Measurements from ENCODE around the gene C1orf174. TPM values are rescaled to one million over a fixed set of nuclear protein-coding genes. Genes with fewer than 3 reads are reported as not detected.

Gene C1orf174
- total RNA-seq, 1 experiment from 2014 or later: 22.1 TPM

GRCh38 chr1:3904843-3905185 lies 4.7 kb upstream of the C1orf174 start:
- Histone ChIP-seq H3K4me3 (no peak overlapping the region), H3K4me1 (replicated peaks; ENCODE audit: insufficient read depth) (no peaks in the 10 kb centered on the region), H4K20me1 (ENCODE audit: insufficient read depth) (peaks cover 6% of the 10 kb centered on the region; the same call in 1 of the 2 replicates), H3K36me3 (ENCODE audit: low read depth) (no peaks in the 10 kb centered on the region), H2AFZ (no peak overlapping the region), H3K27me3 (ENCODE audit: insufficient read depth, low read depth) (no peaks in the 10 kb centered on the region), H3K27ac (no peak overlapping the region), H3K9me3 (ENCODE audit: insufficient read depth, low read depth) (no peaks in the 10 kb centered on the region), H3K4me2 (no peak overlapping the region), H3K9me2 (ENCODE audit: insufficient read depth) (no peaks in the 10 kb centered on the region), H3F3A (ENCODE audit: insufficient read depth, low read depth) (peaks cover 13% of the 10 kb centered on the region; the same call in 1 of the 2 replicates), H3K79me2 (ENCODE audit: low read depth) (peaks cover 2% of the 10 kb centered on the region)
- CTCF ChIA-PET: no interaction called here
- DNase-seq: no peak
- POLR2A ChIA-PET (ENCODE audit: unreplicated experiment): no interaction called here
- TF ChIP-seq EZH2 (IDR thresholded peaks at IDR 0.05; ENCODE audit: low read depth) (no peak), CTCF (conservative IDR thresholded peaks at IDR 0.05) (no peak)
- no TSS peak for BruUV-seq (replicated peaks)
- intact Hi-C loops (cut with micrococcal nuclease; ENCODE audit: unreplicated experiment): loop anchor here (10.0 kb wide), 1 partner anchor 110 kb away; the partner anchor contains the start of gene LRRC47

- Histone ChIP-seq H2AFZ (no peak overlapping the region), H3K79me2 (ENCODE audit: low read depth) (peaks cover 7% of the 10 kb centered on the region), H3K9me2 (ENCODE audit: insufficient read depth) (no peaks in the 10 kb centered on the region), H3K4me3 (no peak overlapping the region), H3K27me3 (ENCODE audit: insufficient read depth, low read depth) (no peaks in the 10 kb centered on the region), H3K36me3 (ENCODE audit: low read depth) (no peaks in the 10 kb centered on the region), H3K4me1 (replicated peaks; ENCODE audit: insufficient read depth) (peaks cover under 1% of the 10 kb centered on the region; the same call in 1 of the 2 replicates), H3F3A (ENCODE audit: insufficient read depth, low read depth) (peaks cover 13% of the 10 kb centered on the region; the same call in 1 of the 2 replicates), H3K9me3 (ENCODE audit: insufficient read depth, low read depth) (no peaks in the 10 kb centered on the region), H4K20me1 (ENCODE audit: insufficient read depth) (peaks cover 3% of the 10 kb centered on the region; the same call in 1 of the 2 replicates), H3K4me2 (no peak overlapping the region), H3K27ac (no peak overlapping the region)
- intact Hi-C loops (cut with micrococcal nuclease; ENCODE audit: unreplicated experiment): loop anchor here (10.0 kb wide), 1 partner anchor 109 kb away; the partner anchor contains the start of gene LRRC47
- DNase-seq: no peak
- BruUV-seq (replicated peaks): no TSS peak
- CTCF ChIA-PET: no interaction called here
- no peak for TF ChIP-seq CTCF (conservative IDR thresholded peaks at IDR 0.05)
- TF ChIP-seq EZH2 (IDR thresholded peaks at IDR 0.05; ENCODE audit: low read depth): no peak
- POLR2A ChIA-PET (ENCODE audit: unreplicated experiment): no interaction called here
Measured at GRCh38 chr1:3904006-3904842, 4.2 kb upstream of the C1orf174 start.

GRCh38 chr1:3903141-3904005 lies 3.3 kb upstream of the C1orf174 start:
- ChIA-PET CTCF (no interaction called here), POLR2A (ENCODE audit: unreplicated experiment) (no interaction called here)
- Histone ChIP-seq H3K27ac (no peak overlapping the region), H3K4me2 (no peak overlapping the region), H3K9me2 (ENCODE audit: insufficient read depth) (no peaks in the 10 kb centered on the region), H4K20me1 (ENCODE audit: insufficient read depth) (peaks cover under 1% of the 10 kb centered on the region; the same call in 1 of the 2 replicates), H3K27me3 (ENCODE audit: insufficient read depth, low read depth) (no peaks in the 10 kb centered on the region), H3K9me3 (ENCODE audit: insufficient read depth, low read depth) (no peaks in the 10 kb centered on the region), H2AFZ (no peak overlapping the region), H3K36me3 (ENCODE audit: low read depth) (no peaks in the 10 kb centered on the region), H3K79me2 (ENCODE audit: low read depth) (peaks cover 16% of the 10 kb centered on the region), H3K4me3 (no peak overlapping the region), H3F3A (ENCODE audit: insufficient read depth, low read depth) (peaks cover 18% of the 10 kb centered on the region; the same call in 1 of the 2 replicates), H3K4me1 (replicated peaks; ENCODE audit: insufficient read depth) (peaks cover 8% of the 10 kb centered on the region; the same call in 1 of the 2 replicates)
- no peak for TF ChIP-seq EZH2 (IDR thresholded peaks at IDR 0.05; ENCODE audit: low read depth)
- no peak for TF ChIP-seq CTCF (conservative IDR thresholded peaks at IDR 0.05)
- no TSS peak for BruUV-seq (replicated peaks)
- intact Hi-C loops (cut with micrococcal nuclease; ENCODE audit: unreplicated experiment): loop anchor here (10.0 kb wide), 1 partner anchor 109 kb away; the partner anchor contains the start of gene LRRC47
- no peak for DNase-seq

Measured in PC-9 (cell line).